ENCODE data around the gene RBMS3. TPM values are rescaled to one million over a fixed set of nuclear protein-coding genes. Genes with fewer than 3 reads are reported as not detected.

Gene RBMS3
- total and polyA plus RNA-seq, 2 experiments from 2014 or later, result 3.2 to 7.4 TPM

GRCh38 chr3:29398787-29399186 lies 117.9 kb downstream of the RBMS3 start:
- H3K4me3 Mint-ChIP-seq, result no peak overlapping the region
- ATAC-seq (no peak), DNase-seq (ENCODE audit: low spot score) (no peak)

More at GRCh38 chr3:29398787-29399186, 117.9 kb downstream of the RBMS3 start:
- H3K36me3 ChIP-seq (ENCODE audit: insufficient read depth), result no peaks in the 10 kb centered on the region
- no peaks in the 10 kb centered on the region for H3F3A ChIP-seq (replicated peaks; ENCODE audit: low read depth)
- H3K27ac ChIP-seq (ENCODE audit: low read depth), result no peak overlapping the region
- Mint-ChIP-seq H3K36me3 (ENCODE audit: low read depth) (peaks cover 18% of the 10 kb centered on the region), H3K27me3 (ENCODE audit: insufficient read depth, low read depth, poor library complexity) (peaks cover 3% of the 10 kb centered on the region), H3K9me3 (peaks cover 16% of the 10 kb centered on the region), H3K27ac (no peak overlapping the region), H3K4me1 (peaks cover 3% of the 10 kb centered on the region; the same call in 1 of the 3 replicates)
- no peaks in the 10 kb centered on the region for H3K79me2 ChIP-seq (replicated peaks; ENCODE audit: insufficient read depth)
- H3K9me2 ChIP-seq (ENCODE audit: insufficient read depth), result peaks cover 3% of the 10 kb centered on the region; the same call in 1 of the 2 replicates
- no peak for TF ChIP-seq POLR2AphosphoS5 (IDR thresholded peaks at IDR 0.05; ENCODE audit: low read depth)
- no peak for TF ChIP-seq ZNF331 (CRISPR knock-in tag; IDR thresholded peaks at IDR 0.05; ENCODE audit: low read depth)
- no peak for TF ChIP-seq EZH2phosphoT487 (IDR thresholded peaks at IDR 0.05; ENCODE audit: unreplicated experiment)
- no peak for TF ChIP-seq REST (IDR thresholded peaks at IDR 0.05; ENCODE audit: unreplicated experiment)
- no peak for TF ChIP-seq STAT1 (IDR thresholded peaks at IDR 0.05; ENCODE audit: unreplicated experiment)
- TF ChIP-seq ETS1 (IDR thresholded peaks at IDR 0.05), result no peak
- TF ChIP-seq ZNF114 (CRISPR knock-in tag; IDR thresholded peaks at IDR 0.05), result no peak
- TF ChIP-seq, protein P1, sequence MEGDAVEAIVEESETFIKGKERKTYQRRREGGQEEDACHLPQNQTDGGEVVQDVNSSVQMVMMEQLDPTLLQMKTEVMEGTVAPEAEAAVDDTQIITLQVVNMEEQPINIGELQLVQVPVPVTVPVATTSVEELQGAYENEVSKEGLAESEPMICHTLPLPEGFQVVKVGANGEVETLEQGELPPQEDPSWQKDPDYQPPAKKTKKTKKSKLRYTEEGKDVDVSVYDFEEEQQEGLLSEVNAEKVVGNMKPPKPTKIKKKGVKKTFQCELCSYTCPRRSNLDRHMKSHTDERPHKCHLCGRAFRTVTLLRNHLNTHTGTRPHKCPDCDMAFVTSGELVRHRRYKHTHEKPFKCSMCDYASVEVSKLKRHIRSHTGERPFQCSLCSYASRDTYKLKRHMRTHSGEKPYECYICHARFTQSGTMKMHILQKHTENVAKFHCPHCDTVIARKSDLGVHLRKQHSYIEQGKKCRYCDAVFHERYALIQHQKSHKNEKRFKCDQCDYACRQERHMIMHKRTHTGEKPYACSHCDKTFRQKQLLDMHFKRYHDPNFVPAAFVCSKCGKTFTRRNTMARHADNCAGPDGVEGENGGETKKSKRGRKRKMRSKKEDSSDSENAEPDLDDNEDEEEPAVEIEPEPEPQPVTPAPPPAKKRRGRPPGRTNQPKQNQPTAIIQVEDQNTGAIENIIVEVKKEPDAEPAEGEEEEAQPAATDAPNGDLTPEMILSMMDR (conservative IDR thresholded peaks at IDR 0.05; ENCODE audit: low read depth in 2 of 2), result no peak
- H3K4me3 ChIP-seq, result no peak overlapping the region
- H2AFZ ChIP-seq, result no peak overlapping the region
- no peaks in the 10 kb centered on the region for H3K4me1 ChIP-seq (ENCODE audit: insufficient read depth)
- no peak overlapping the region for H3K4me2 ChIP-seq
- no peaks in the 10 kb centered on the region for H3K27me3 ChIP-seq (ENCODE audit: insufficient read depth)
- H4K20me1 ChIP-seq (replicated peaks; ENCODE audit: insufficient read depth), result no peaks in the 10 kb centered on the region
